Dedifferentiated amniotic fluid mesenchymal stem cell (primary cell): ENCODE data around the gene RAPGEF1.
"Not testable (repeated sequence)": the region's sequence is repeated elsewhere in the genome, so short reads cannot be mapped to it uniquely, and the experiment has no call there.

Source experiments
- DNase-seq: peaks from one replicate; pipeline ENCODE4 v3.0.0-alpha.2; 2016; ENCODE audit errors: extremely low spot score

RAPGEF1 gene

GRCh38 chr9:131685753-131686706, 53.8 kb downstream of the RAPGEF1 start:
- no peak for DNase-seq

- DNase-seq = not testable (repeated sequence)
These were observed 56.8 kb downstream of the RAPGEF1 start for GRCh38 chr9:131683094-131683493.

GRCh38 chr9:131682261-131682660, 57.6 kb downstream of the RAPGEF1 start:
- DNase-seq = no peak

- DNase-seq = not testable (repeated sequence)
These were observed 58.0 kb downstream of the RAPGEF1 start for GRCh38 chr9:131681826-131682225.

GRCh38 chr9:131681108-131681507, 58.8 kb downstream of the RAPGEF1 start:
- DNase-seq = not testable (repeated sequence)

GRCh38 chr9:131679261-131680020, 60.4 kb downstream of the RAPGEF1 start:
- no peak for DNase-seq

- peak; percentile 92 for DNase-seq
These were observed 61.3 kb downstream of the RAPGEF1 start for GRCh38 chr9:131678499-131679111.

- DNase-seq = peak; percentile 60
These were observed 62.3 kb downstream of the RAPGEF1 start for GRCh38 chr9:131677444-131678180.

GRCh38 chr9:131677049-131677443, 62.8 kb downstream of the RAPGEF1 start:
- no peak for DNase-seq

GRCh38 chr9:131676431-131676972, 63.4 kb downstream of the RAPGEF1 start:
- no peak for DNase-seq

GRCh38 chr9:131675437-131676022, 64.3 kb downstream of the RAPGEF1 start:
- DNase-seq = no peak

- DNase-seq = no peak
These were observed 65.2 kb downstream of the RAPGEF1 start for GRCh38 chr9:131674425-131675421.

- no peak for DNase-seq
These were observed 66.3 kb downstream of the RAPGEF1 start for GRCh38 chr9:131673531-131673930.

- no peak for DNase-seq
These were observed 66.8 kb downstream of the RAPGEF1 start for GRCh38 chr9:131673068-131673467.

- DNase-seq = no peak
These were observed 67.4 kb downstream of the RAPGEF1 start for GRCh38 chr9:131672451-131672850.

- no peak for DNase-seq
These were observed 68.7 kb downstream of the RAPGEF1 start for GRCh38 chr9:131671133-131671520.

GRCh38 chr9:131670247-131671132, 69.4 kb downstream of the RAPGEF1 start:
- DNase-seq = no peak
